C4-2B (cell line): ENCODE measurements around the gene IL6ST.

Experiments used
- ZFX ChIP-seq: fragments of 450-650 bp; IDR thresholded peaks from 2 replicates; pipeline ENCODE4 v1.6.1; 2017
- TF ChIP-seq, protein P1 (sequence below): fragments of 450-650 bp; conservative IDR thresholded peaks from 2 replicates; pipeline ENCODE4 v1.5.1; 2017; ENCODE audit warnings: mild to moderate bottlenecking

DNA sequence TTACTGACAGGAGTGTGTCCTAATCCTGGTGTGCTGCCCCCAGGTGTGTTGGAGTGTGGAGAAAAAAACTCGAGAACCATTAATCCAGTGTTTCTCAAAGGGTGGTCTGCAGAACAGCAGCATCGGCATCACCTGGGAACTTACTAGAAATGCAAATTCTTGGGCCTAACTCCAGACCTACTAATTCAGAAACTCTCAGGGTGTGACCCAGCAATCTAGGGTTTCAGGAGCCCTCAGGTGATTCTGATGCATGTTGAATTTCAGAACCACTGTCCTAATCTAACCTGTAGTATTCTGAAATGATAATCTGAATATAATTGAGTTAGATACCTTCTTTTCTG, 30.0 kb upstream of the IL6ST start:
- TF ChIP-seq, protein P1, sequence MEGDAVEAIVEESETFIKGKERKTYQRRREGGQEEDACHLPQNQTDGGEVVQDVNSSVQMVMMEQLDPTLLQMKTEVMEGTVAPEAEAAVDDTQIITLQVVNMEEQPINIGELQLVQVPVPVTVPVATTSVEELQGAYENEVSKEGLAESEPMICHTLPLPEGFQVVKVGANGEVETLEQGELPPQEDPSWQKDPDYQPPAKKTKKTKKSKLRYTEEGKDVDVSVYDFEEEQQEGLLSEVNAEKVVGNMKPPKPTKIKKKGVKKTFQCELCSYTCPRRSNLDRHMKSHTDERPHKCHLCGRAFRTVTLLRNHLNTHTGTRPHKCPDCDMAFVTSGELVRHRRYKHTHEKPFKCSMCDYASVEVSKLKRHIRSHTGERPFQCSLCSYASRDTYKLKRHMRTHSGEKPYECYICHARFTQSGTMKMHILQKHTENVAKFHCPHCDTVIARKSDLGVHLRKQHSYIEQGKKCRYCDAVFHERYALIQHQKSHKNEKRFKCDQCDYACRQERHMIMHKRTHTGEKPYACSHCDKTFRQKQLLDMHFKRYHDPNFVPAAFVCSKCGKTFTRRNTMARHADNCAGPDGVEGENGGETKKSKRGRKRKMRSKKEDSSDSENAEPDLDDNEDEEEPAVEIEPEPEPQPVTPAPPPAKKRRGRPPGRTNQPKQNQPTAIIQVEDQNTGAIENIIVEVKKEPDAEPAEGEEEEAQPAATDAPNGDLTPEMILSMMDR = no peak
- no peak for TF ChIP-seq ZFX
